Measurements from ENCODE around the gene PHF5A.

DNA sequence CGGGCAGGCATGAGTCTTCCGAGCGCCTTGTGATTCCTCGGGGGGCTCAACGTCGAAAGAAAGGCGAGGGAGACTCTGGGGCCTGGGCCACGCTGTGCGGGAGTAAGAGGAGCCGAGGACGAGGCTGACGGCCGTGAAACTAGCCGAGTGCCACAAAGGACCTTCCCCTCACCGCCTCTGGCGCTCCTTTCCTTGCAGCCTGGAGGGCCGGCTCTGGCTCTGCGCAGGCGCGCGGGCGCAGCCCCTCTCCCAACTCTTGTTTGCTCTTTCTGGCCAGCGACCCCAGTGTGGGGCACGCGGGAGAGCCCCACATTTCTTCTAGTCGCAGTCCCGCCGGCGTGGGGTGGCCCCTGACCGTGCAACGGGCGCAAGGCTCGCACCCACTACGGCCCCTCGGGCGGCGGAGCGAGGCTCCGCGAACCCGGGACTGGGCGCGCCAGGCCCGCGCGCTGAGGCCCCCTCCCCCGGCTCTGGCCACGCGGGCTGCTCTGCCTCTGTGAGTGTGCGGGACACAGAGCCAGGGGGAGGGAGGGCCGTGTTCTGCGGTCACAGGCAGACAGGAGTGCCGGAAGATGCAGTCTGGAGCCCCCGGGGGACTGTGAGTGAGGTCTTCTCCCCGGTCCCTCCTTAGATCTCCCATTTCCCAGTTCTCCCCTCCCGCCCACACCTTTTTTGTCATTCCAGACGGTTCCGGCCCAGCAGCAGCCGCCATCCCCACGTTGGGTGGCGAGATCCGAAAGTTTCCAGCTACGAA is 20.9 kb downstream of the PHF5A start:
- TF ChIP-seq, protein P1, sequence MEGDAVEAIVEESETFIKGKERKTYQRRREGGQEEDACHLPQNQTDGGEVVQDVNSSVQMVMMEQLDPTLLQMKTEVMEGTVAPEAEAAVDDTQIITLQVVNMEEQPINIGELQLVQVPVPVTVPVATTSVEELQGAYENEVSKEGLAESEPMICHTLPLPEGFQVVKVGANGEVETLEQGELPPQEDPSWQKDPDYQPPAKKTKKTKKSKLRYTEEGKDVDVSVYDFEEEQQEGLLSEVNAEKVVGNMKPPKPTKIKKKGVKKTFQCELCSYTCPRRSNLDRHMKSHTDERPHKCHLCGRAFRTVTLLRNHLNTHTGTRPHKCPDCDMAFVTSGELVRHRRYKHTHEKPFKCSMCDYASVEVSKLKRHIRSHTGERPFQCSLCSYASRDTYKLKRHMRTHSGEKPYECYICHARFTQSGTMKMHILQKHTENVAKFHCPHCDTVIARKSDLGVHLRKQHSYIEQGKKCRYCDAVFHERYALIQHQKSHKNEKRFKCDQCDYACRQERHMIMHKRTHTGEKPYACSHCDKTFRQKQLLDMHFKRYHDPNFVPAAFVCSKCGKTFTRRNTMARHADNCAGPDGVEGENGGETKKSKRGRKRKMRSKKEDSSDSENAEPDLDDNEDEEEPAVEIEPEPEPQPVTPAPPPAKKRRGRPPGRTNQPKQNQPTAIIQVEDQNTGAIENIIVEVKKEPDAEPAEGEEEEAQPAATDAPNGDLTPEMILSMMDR (IDR thresholded peaks at IDR 0.05), result no peak
- TF ChIP-seq POLR2A (IDR thresholded peaks at IDR 0.05), result no peak
